Sigmoid colon (tissue), 7 donors: ENCODE results near the gene SPINDOC. TPM values are rescaled to one million over a fixed set of nuclear protein-coding genes. Genes with fewer than 3 reads are reported as not detected.
A peak's percentile ranks its signal among the peaks of the same experiment; 100 is the strongest.
"Not testable (repeated sequence)": the region's sequence is repeated elsewhere in the genome, so short reads cannot be mapped to it uniquely, and the experiment has no call there.

Source experiments
- DNase-seq: peaks from one replicate; pipeline ENCODE4 v3.0.0-alpha.2; 2019
- H3K27ac ChIP-seq, 4 donors: fragments of 200-600 bp; sonication (generic); one replicate each; pipeline ENCODE4 v1.5.1; 2016 to 2019; ENCODE audit warnings: mild to moderate bottlenecking in 1 of 4
- H3K27me3 ChIP-seq, 3 donors: fragments of 200-600 bp; sonication (generic); one replicate each; pipeline ENCODE4 v1.5.1; 2019; ENCODE audit warnings: mild to moderate bottlenecking in 1 of 3
- H3K36me3 ChIP-seq, 4 donors: fragments of 200-600 bp; sonication (generic); one replicate each; pipeline ENCODE4 v1.5.1; 2016 to 2019
- H3K4me1 ChIP-seq, 4 donors: fragments of 200-600 bp; sonication (generic); one replicate each; pipeline ENCODE4 v1.5.1; 2017 to 2019
- H3K4me3 ChIP-seq, 4 donors: fragments of 200-600 bp; sonication (generic); one replicate each; pipeline ENCODE4 v1.5.1; 2017 to 2019; ENCODE audit warnings: mild to moderate bottlenecking in 2 of 4, moderate library complexity in 1 of 4
- H3K9me3 ChIP-seq, 4 donors: fragments of 200-600 bp in 3 of 4; sonication (generic) in 3 of 4; one replicate each; pipeline versions ENCODE4 v1.5.1 to v1.6.1; 2013 to 2019
- EP300 ChIP-seq, 4 donors: sonication (generic); formaldehyde crosslinking; IDR thresholded peaks; one replicate each; pipeline ENCODE4 v1.6.1; 2017; ENCODE audit warnings: antibody characterized with exemption in 4 of 4
- POLR2A ChIP-seq, 2 donors: fragments of 450-650 bp; IDR thresholded peaks; one replicate each; pipeline ENCODE4 v1.6.1; 2016; ENCODE audit warnings: antibody characterized with exemption in 2 of 2, mild to moderate bottlenecking in 2 of 2, moderate library complexity in 2 of 2
- POLR2AphosphoS5 ChIP-seq, 4 donors: sonication (generic); formaldehyde crosslinking; IDR thresholded peaks; one replicate each; pipeline ENCODE4 v1.6.1; 2017; ENCODE audit warnings: antibody characterized with exemption in 4 of 4
- WGBS, 2 donors: extraction: QIAGEN DNeasy Blood & Tissue Kit; methylation state at CpG; one replicate each; pipeline ENCODE4 v1.1.7; 2013; 5-methylcytosine and 5-hydroxymethylcytosine counted together
- intact Hi-C: fragments of 100-400 bp; cut with DNase I; formaldehyde crosslinking; loops from one replicate; pipeline ENCODE4 v1.15.1; 2023
- polyA plus RNA-seq, 3 donors: library from polyadenylated mRNA; stranded (reverse); fragments of 200-250 nt; gene quantifications; one replicate each; pipeline ENCODE4 v1.2.3, GENCODE V29; 2013
- total RNA-seq, 4 donors: library from RNA; depleted of rRNA; stranded (reverse); fragments of >200 nt; gene quantifications; one replicate each; pipeline ENCODE4 v1.1.0, GENCODE V29; 2016
- TF ChIP-seq, protein P1 (sequence below), 4 experiments: fragments of 450-650 bp in 3 of 4; fragments of 200-600 bp in 1 of 4; IDR thresholded peaks; one replicate each; pipeline ENCODE4 v1.5.1; 2016 to 2019; ENCODE audit warnings: antibody characterized with exemption in 4 of 4, mild to moderate bottlenecking in 3 of 4, moderate library complexity in 2 of 4
- donor health status: healthy with polysubstance abuse.
- donor health status: Bipolar disorder and iron deficiency.
- donor health status: healthy.

SPINDOC gene
- total and polyA plus RNA-seq, 7 donors, result 4.6 to 15.2 (median 12.2) TPM

GRCh38 chr11:63768237-63769041 lies 44.8 kb upstream of the SPINDOC start, which contains the start of gene ZFTA:
ZFTA (minus strand) TSS chr11:63768775; CDS start chr11:63768622, 153 bp downstream.
- 0 to 1% methylated on average over 113 of the region's 113 CpGs for WGBS, 2 donors
- Histone ChIP-seq H3K4me1 (peaks cover 0 to 54% (median 48%) of the 10 kb centered on the region in 4 donors), H3K27ac (peak within 1 kb of the TSS; percentile 86 to 94 (median 91)), H3K27me3 (no peaks in the 10 kb centered on the region), H3K9me3 (no peaks in the 10 kb centered on the region), H3K4me3 (peak within 1 kb of the TSS; percentile 72 to 95 (median 90)), H3K36me3 (no peaks in the 10 kb centered on the region)
- DNase-seq, result peak; percentile 87
- no peak for TF ChIP-seq POLR2AphosphoS5 (IDR thresholded peaks at IDR 0.05)
- TF ChIP-seq, protein P1, sequence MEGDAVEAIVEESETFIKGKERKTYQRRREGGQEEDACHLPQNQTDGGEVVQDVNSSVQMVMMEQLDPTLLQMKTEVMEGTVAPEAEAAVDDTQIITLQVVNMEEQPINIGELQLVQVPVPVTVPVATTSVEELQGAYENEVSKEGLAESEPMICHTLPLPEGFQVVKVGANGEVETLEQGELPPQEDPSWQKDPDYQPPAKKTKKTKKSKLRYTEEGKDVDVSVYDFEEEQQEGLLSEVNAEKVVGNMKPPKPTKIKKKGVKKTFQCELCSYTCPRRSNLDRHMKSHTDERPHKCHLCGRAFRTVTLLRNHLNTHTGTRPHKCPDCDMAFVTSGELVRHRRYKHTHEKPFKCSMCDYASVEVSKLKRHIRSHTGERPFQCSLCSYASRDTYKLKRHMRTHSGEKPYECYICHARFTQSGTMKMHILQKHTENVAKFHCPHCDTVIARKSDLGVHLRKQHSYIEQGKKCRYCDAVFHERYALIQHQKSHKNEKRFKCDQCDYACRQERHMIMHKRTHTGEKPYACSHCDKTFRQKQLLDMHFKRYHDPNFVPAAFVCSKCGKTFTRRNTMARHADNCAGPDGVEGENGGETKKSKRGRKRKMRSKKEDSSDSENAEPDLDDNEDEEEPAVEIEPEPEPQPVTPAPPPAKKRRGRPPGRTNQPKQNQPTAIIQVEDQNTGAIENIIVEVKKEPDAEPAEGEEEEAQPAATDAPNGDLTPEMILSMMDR (IDR thresholded peaks at IDR 0.05), result peak in 1 of 4 experiments; percentile 67
- TF ChIP-seq POLR2A (IDR thresholded peaks at IDR 0.05), result no peak
- TF ChIP-seq EP300 (IDR thresholded peaks at IDR 0.05), result no peak
- intact Hi-C loops, result loop anchor here (1.0 to 10.0 kb wide), 3 partner anchors 45 to 984 kb away; partner anchors contain the start of genes NAA40, SPINDOC and TMEM179B

DNA sequence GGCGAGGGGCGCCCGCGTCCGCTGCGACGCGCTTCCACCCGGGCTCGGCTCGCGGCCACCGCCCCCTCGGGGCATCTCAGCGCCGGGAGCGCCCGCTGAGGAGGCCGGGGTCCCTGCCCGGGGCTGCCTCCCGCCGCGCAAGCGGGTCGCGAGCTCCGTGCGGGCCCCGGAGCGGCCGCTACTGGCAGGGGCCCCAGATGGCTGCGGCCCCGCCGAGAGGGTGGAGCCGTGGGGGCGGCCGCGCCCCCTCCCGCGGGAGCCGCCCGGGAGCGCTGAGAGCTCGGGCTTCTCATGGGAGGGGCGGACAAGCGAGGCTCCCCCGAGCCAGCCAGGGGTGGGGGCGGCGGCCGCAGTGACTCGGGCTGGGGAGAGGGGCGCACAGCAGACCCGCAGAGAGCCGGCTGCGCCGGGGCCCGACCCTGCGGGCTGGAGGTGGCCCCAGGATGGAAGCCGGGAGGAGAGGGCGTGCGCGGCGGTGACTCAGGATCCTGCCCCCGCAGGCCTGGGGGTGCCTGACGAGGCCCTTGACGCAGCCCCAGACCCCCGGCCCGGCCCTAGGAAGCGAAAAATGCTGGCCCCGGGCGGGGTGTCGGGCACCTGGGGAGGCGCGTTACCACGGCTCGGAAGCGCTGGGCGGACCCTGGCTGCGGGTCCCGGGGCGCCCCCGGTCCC lies 44.1 kb upstream of the SPINDOC start:
- Histone ChIP-seq H3K4me3 (peak overlapping the region; percentile 72 to 95 (median 90)), H3K36me3 (no peaks in the 10 kb centered on the region), H3K27me3 (no peaks in the 10 kb centered on the region), H3K27ac (peak overlapping the region; percentile 77 to 94 (median 91)), H3K9me3 (no peaks in the 10 kb centered on the region), H3K4me1 (peaks cover 0 to 47% (median 42%) of the 10 kb centered on the region in 4 donors)
- peak; percentile 76 for DNase-seq
- WGBS, 2 donors, result 0 to 1% methylated on average over 82 of the region's 82 CpGs
- intact Hi-C loops, result loop anchor here (1.0 to 10.0 kb wide), 3 partner anchors 44 to 984 kb away; partner anchors contain the start of genes NAA40, SPINDOC and TMEM179B
- TF ChIP-seq, protein P1 (IDR thresholded peaks at IDR 0.05), result no peak
- TF ChIP-seq POLR2AphosphoS5 (IDR thresholded peaks at IDR 0.05), result peak in 1 of 4 donors; percentile 44

- DNase-seq, result peak; percentile 67
- no peaks in the 10 kb centered on the region for H3K9me3 ChIP-seq
- WGBS, 2 donors, result 12 to 20% methylated on average over 35 of the region's 35 CpGs
- H3K4me1 ChIP-seq, result peaks cover 0 to 40% (median 35%) of the 10 kb centered on the region in 4 donors
- TF ChIP-seq POLR2A (IDR thresholded peaks at IDR 0.05) (no peak), POLR2AphosphoS5 (IDR thresholded peaks at IDR 0.05) (no peak), EP300 (IDR thresholded peaks at IDR 0.05) (no peak)
- TF ChIP-seq, protein P1 (IDR thresholded peaks at IDR 0.05), result no peak
- no peaks in the 10 kb centered on the region for H3K36me3 ChIP-seq
- peak overlapping the region; percentile 77 to 94 (median 91) for H3K27ac ChIP-seq
- peak overlapping the region; percentile 72 to 95 (median 90) for H3K4me3 ChIP-seq
- intact Hi-C loops, result loop anchor here (1.0 to 10.0 kb wide), 3 partner anchors 43 to 985 kb away; partner anchors contain the start of genes NAA40, SPINDOC and TMEM179B
- H3K27me3 ChIP-seq, result no peaks in the 10 kb centered on the region
These were observed 43.4 kb upstream of the SPINDOC start for GRCh38 chr11:63769714-63770455.

DNA sequence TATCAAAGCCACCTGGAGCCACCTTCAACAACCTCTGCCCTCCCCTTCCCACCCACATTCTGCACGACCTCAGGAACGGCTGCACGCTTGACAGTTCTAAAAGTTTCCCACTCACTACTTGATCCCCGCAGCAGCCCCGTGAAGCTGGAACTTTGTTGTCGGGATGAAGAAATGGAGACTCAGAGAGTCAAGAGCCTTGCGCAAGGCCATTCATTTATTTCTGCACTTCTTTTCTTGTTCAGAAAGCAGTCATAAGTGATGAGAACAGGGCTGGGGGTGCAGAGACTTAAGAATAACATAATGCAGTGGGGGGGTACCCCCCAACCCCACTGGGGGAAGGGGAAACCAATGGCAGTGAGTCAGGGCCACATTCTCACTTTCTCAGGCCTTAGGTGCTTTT lies 42.5 kb upstream of the SPINDOC start:
- TF ChIP-seq POLR2A (IDR thresholded peaks at IDR 0.05) (no peak), POLR2AphosphoS5 (IDR thresholded peaks at IDR 0.05) (no peak), EP300 (IDR thresholded peaks at IDR 0.05) (no peak)
- TF ChIP-seq, protein P1 (IDR thresholded peaks at IDR 0.05), result no peak
- WGBS, 2 donors, result 81 to 85% methylated on average over 7 of the region's 7 CpGs
- Histone ChIP-seq H3K9me3 (no peaks in the 10 kb centered on the region), H3K4me1 (peaks cover 0 to 31% (median 26%) of the 10 kb centered on the region in 4 donors), H3K27me3 (no peaks in the 10 kb centered on the region), H3K27ac (peak overlapping the region in 1 of 4 donors; percentile 89), H3K36me3 (no peaks in the 10 kb centered on the region), H3K4me3 (no peak overlapping the region)
- no peak for DNase-seq
- intact Hi-C loops, result no loop called here

- DNase-seq, H3K36me3 ChIP-seq, intact Hi-C loops, H3K9me3 ChIP-seq, H3K4me3 ChIP-seq, H3K27me3 ChIP-seq, H3K27ac ChIP-seq: not testable (repeated sequence)
- 92 to 95% methylated on average over 2 of the region's 2 CpGs for WGBS, 2 donors
- peaks cover 0 to 20% (median 16%) of the 10 kb centered on the region in 4 donors for H3K4me1 ChIP-seq
These were observed 41.4 kb upstream of the SPINDOC start for GRCh38 chr11:63771741-63772318.
